Measurements from ENCODE around the gene PPM1H. TPM values are rescaled to one million over a fixed set of nuclear protein-coding genes. Genes with fewer than 3 reads are reported as not detected.
"Not testable (repeated sequence)": the region's sequence is repeated elsewhere in the genome, so short reads cannot be mapped to it uniquely, and the experiment has no call there.

PPM1H gene
- polyA plus RNA-seq, 4 donors, result 27.7 to 31.9 (median 30.4) TPM

GRCh38 chr12:62843716-62844115, 91.2 kb downstream of the PPM1H start:
- no peak for DNase-seq (ENCODE audit: low read depth in 4 of 4, low spot score in 3 of 4)

- DNase-seq (ENCODE audit: low read depth in 4 of 4, low spot score in 3 of 4), result no peak
These were observed 93.1 kb downstream of the PPM1H start for GRCh38 chr12:62841846-62842245.

- no peak for DNase-seq (ENCODE audit: low read depth in 4 of 4, low spot score in 3 of 4)
These were observed 94.1 kb downstream of the PPM1H start for GRCh38 chr12:62840806-62841205.

GRCh38 chr12:62839869-62840660, 94.9 kb downstream of the PPM1H start:
- no peak for DNase-seq (ENCODE audit: low read depth in 4 of 4, low spot score in 3 of 4)

- no peak for DNase-seq (ENCODE audit: low read depth in 4 of 4, low spot score in 3 of 4)
These were observed 99.9 kb downstream of the PPM1H start for GRCh38 chr12:62834971-62835547.

GRCh38 chr12:62834406-62834805, 100.5 kb downstream of the PPM1H start:
- no peak for DNase-seq (ENCODE audit: low read depth in 4 of 4, low spot score in 3 of 4)

GRCh38 chr12:62833634-62834033, 101.3 kb downstream of the PPM1H start:
- DNase-seq (ENCODE audit: low read depth in 4 of 4, low spot score in 3 of 4), result no peak

GRCh38 chr12:62832558-62832957, 102.4 kb downstream of the PPM1H start:
- no peak for DNase-seq (ENCODE audit: low read depth in 4 of 4, low spot score in 3 of 4)

- DNase-seq (ENCODE audit: low read depth in 4 of 4, low spot score in 3 of 4), result no peak
These were observed 102.9 kb downstream of the PPM1H start for GRCh38 chr12:62832027-62832426.

- no peak for DNase-seq (ENCODE audit: low read depth in 4 of 4, low spot score in 3 of 4)
These were observed 107.1 kb downstream of the PPM1H start for GRCh38 chr12:62827855-62828254.

GRCh38 chr12:62827042-62827441, 107.9 kb downstream of the PPM1H start:
- no peak for DNase-seq (ENCODE audit: low read depth in 4 of 4, low spot score in 3 of 4)

- DNase-seq (ENCODE audit: low read depth in 4 of 4, low spot score in 3 of 4), result peak in 1 of 4 donors; percentile 25
These were observed 117.2 kb downstream of the PPM1H start for GRCh38 chr12:62817556-62818271.

GRCh38 chr12:62814243-62814642, 120.7 kb downstream of the PPM1H start:
- no peak for DNase-seq (ENCODE audit: low read depth in 4 of 4, low spot score in 3 of 4)

GRCh38 chr12:62813031-62813829, 121.7 kb downstream of the PPM1H start:
- DNase-seq (ENCODE audit: low read depth in 4 of 4, low spot score in 3 of 4), result peak in 2 of 4 donors; percentile 36 to 43

GRCh38 chr12:62811481-62811880, 123.5 kb downstream of the PPM1H start:
- DNase-seq (ENCODE audit: low read depth in 4 of 4, low spot score in 3 of 4), result not testable (repeated sequence)

- DNase-seq (ENCODE audit: low read depth in 4 of 4, low spot score in 3 of 4), result no peak
These were observed 126.6 kb downstream of the PPM1H start for GRCh38 chr12:62808166-62808879.

- no peak for DNase-seq (ENCODE audit: low read depth in 4 of 4, low spot score in 3 of 4)
These were observed 128.1 kb downstream of the PPM1H start for GRCh38 chr12:62806893-62807292.

- no peak for DNase-seq (ENCODE audit: low read depth in 4 of 4, low spot score in 3 of 4)
These were observed 128.6 kb downstream of the PPM1H start for GRCh38 chr12:62806244-62806836.

GRCh38 chr12:62805517-62805916, 129.4 kb downstream of the PPM1H start:
- no peak for DNase-seq (ENCODE audit: low read depth in 4 of 4, low spot score in 3 of 4)

GRCh38 chr12:62803756-62804155, 131.2 kb downstream of the PPM1H start:
- DNase-seq (ENCODE audit: low read depth in 4 of 4, low spot score in 3 of 4), result no peak
